ENCODE data around the gene ZNF407. TPM values are rescaled to one million over a fixed set of nuclear protein-coding genes. Genes with fewer than 3 reads are reported as not detected.

Gene ZNF407
- total RNA-seq, 1 experiment from 2014 or later: 7.6 TPM

- TF ChIP-seq EZH2phosphoT487 (IDR thresholded peaks at IDR 0.05; ENCODE audit: borderline replicate concordance) (no peak), ZNF274 (IDR thresholded peaks at IDR 0.05; ENCODE audit: low read depth, low read length) (no peak), CBX3 (IDR thresholded peaks at IDR 0.05; ENCODE audit: low read depth) (no peak), CEBPB (IDR thresholded peaks at IDR 0.05; ENCODE audit: low read depth) (no peak), ELF1 (IDR thresholded peaks at IDR 0.05; ENCODE audit: borderline replicate concordance, low read depth) (no peak), ATF3 (IDR thresholded peaks at IDR 0.05) (no peak), ZBTB33 (IDR thresholded peaks at IDR 0.05; ENCODE audit: extremely low read depth, insufficient replicate concordance, low read length) (no peak), SP1 (IDR thresholded peaks at IDR 0.05; ENCODE audit: low read depth) (no peak), EGR1 (IDR thresholded peaks at IDR 0.05; ENCODE audit: low read depth) (no peak)
- no peaks in the 10 kb centered on the region for H4K20me1 ChIP-seq (ENCODE audit: insufficient read depth)
- ATAC-seq (no peak), DNase-seq (ENCODE audit: low read depth, low spot score) (no peak)
- H3K27me3 ChIP-seq (ENCODE audit: insufficient read depth, low read length): no peaks in the 10 kb centered on the region
- H3K9me2 ChIP-seq (ENCODE audit: insufficient read depth): no peaks in the 10 kb centered on the region
- H3K79me2 ChIP-seq (ENCODE audit: insufficient read depth, low read length): no peaks in the 10 kb centered on the region
- POLR2A ChIA-PET: no interaction called here
- no peaks in the 10 kb centered on the region for H3K36me3 ChIP-seq (ENCODE audit: control insufficient read depth in 1 of 2, insufficient read depth in 2 of 2, low read length in 2 of 2)
- H3K27ac ChIP-seq (ENCODE audit: low read depth, low read length): no peak overlapping the region
- no TSS peak for BruUV-seq (replicated peaks)
- H3K9me3 ChIP-seq (ENCODE audit: control insufficient read depth in 1 of 2, insufficient read depth in 1 of 2, low read depth in 1 of 2, low read length in 2 of 2): no peaks in the 10 kb centered on the region
- H2AFZ ChIP-seq (ENCODE audit: low read depth, low read length, poor library complexity, severe bottlenecking): no peak overlapping the region
- no peak overlapping the region for H3K4me2 ChIP-seq (ENCODE audit: low read length)
- H3K4me3 ChIP-seq (replicated peaks in 1 of 2; ENCODE audit: low read depth in 1 of 2, low read length in 2 of 2): no peak overlapping the region
- intact Hi-C loops (cut with micrococcal nuclease): no loop called here
- H3K4me1 ChIP-seq (ENCODE audit: control insufficient read depth in 1 of 2, insufficient read depth in 2 of 2, low read length in 2 of 2): peaks cover 0 to 4% of the 10 kb centered on the region in 2 experiments; a peak in 1 of 4 replicates
- no peak overlapping the region for H3K9ac ChIP-seq (ENCODE audit: low read length)
- RAD21 ChIA-PET (ENCODE audit: low non-redundant PET in 1 of 2, low total read pairs in 2 of 2, uncharacterized antibody in 2 of 2, unreplicated experiment in 2 of 2): no interaction called here
- CTCF ChIA-PET: no interaction called here
Measured at GRCh38 chr18:75112186-75113096, 514.8 kb downstream of the ZNF407 start.
